GM19043 (cell line): ENCODE results near the gene AHSP.
"Not testable (repeated sequence)": the region's sequence is repeated elsewhere in the genome, so short reads cannot be mapped to it uniquely, and the experiment has no call there.

ENCODE experiments used
- ATAC-seq: cut with Tn5 transposase; IDR thresholded peaks from one replicate; pipeline ENCODE4 v1.9.1; 2021; ENCODE audit warnings: low read depth; ENCODE audit not compliant: unreplicated experiment

AHSP gene

DNA sequence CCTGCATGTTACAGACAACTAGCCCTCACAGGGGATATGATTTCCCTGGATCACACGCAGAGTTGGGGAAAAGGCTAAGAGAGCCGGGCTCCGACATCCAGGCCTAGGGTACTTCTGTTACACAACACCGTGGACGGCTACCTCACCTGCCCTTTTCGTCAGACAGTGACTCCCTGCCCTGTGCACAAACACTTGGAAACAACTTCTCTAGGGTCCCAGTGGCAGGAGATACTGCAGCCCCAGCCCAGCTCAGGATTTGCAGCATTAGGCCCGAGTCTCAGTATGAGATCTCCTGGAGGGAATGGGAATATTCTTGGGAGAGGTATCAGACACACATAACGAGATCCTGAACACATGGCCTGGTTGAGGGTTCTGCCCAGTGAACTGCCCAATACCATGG is 27.8 kb upstream of the AHSP start:
- ATAC-seq: no peak

- no peak for ATAC-seq
Measured at GRCh38 chr16:31501226-31501965, 26.3 kb upstream of the AHSP start.

- no peak for ATAC-seq
Measured at GRCh38 chr16:31501966-31502348, 25.7 kb upstream of the AHSP start.

GRCh38 chr16:31502981-31503380 is 24.7 kb upstream of the AHSP start:
- ATAC-seq: no peak

DNA sequence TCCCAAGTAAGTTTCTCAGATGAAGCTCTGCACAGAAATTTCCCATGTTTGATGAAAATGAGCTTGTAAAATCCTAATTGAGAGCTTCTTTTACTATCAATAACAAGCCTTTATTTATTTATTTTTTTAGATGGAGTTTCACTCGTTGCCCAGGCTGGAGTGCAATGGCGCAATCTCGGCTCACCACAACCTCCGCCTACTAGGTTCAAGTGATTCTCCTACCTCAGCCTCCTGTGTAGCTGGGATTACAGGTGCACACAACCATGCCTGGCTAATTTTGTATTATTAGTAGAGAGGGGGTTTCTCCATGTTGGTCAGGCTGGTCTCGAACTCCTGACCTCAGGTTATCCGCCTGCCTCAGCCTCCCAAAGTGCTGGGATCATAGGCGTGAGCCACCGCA is 24.1 kb upstream of the AHSP start:
- not testable (repeated sequence) for ATAC-seq

- no peak for ATAC-seq
Measured at GRCh38 chr16:31504159-31504558, 23.5 kb upstream of the AHSP start.

- ATAC-seq: peak; percentile 45
Measured at GRCh38 chr16:31505483-31505882, 22.2 kb upstream of the AHSP start.

DNA sequence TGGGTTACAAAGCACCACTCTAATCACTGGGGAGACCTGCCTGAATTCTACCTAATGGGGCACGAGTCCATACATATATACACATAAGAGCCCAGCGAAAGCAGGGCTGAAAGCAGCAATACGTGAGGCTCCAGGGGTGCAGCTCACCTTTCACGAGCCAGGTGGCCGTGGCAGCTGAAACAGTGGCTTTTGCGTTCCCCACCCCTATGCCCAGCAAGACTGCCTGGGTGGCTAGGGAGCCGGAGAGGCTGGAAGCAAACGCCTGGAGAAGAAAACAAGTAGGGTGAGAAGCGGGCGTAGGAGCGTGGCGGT is 20.1 kb upstream of the AHSP start:
- ATAC-seq: no peak

DNA sequence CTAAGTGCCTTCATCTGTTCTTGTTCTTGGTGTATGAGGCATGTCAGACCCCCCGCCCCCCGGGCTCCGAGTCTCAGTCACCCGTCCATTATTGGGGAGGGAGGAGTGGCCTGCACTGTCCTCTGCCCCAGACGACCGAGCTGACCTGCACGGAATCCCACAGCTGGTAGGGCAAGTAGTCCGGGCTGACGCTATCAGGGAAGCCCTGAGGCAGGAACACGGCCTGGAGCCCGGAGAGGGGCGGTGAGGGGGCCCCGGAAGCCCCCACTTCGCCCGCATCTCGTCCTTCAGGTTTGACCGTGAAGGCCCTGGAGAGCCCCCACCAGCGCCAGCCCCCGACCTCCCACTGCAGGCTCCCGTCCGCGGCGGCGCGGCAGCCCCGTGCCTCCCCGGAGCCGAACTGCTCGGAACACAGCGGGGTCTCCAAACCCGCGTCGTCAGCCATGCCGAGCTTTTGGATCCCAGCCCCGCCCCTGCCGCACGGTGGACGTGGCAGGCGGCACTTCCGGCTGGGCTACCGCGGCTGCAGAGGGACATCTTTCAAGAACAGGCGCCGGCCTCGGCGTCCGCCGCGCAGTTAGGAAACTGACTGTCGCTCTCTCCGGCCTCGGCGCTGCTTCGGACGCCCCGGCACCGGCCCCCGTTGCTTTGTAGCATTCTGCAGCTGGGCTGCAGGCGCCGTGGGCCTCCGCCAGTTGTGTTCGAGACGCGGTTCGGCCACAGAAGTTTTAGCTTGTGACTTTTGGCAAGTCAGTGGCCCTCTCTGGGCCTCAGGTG is 19.6 kb upstream of the AHSP start, which contains the start of gene RUSF1:
TSS of gene RUSF1 (minus strand) at position 463 of the 777 bp plus-strand sequence. CDS start at position 445, 18 bp downstream.
- peak; percentile 87 for ATAC-seq

DNA sequence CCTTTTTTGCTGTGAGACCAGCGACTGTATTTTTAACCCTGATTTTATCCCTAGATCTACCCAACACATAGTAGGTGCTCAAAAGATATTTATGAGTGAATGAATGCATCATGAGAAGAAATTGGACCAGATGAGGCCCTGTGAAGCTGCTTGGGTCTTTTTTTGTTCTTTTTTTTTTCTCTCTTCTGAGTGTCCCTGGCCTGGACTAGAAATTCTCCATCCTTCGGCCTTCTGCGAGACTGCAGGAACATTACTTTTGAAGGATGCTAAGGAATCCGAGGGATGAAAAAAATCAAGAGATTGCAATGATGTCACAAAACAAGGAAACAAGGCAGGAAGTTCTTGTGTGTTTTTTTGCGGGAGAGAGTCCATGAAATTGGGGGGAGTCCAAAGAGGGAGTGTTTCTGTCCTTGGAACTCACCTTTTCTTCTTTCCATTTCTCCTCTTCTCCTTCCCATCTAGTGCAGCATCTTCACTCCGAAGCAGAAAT is 18.9 kb upstream of the AHSP start:
- ATAC-seq: no peak

GRCh38 chr16:31513126-31513525 is 14.6 kb upstream of the AHSP start:
- ATAC-seq: no peak

GRCh38 chr16:31513884-31514283 is 13.8 kb upstream of the AHSP start:
- no peak for ATAC-seq

GRCh38 chr16:31517800-31518402 is 9.8 kb upstream of the AHSP start:
- no peak for ATAC-seq

DNA sequence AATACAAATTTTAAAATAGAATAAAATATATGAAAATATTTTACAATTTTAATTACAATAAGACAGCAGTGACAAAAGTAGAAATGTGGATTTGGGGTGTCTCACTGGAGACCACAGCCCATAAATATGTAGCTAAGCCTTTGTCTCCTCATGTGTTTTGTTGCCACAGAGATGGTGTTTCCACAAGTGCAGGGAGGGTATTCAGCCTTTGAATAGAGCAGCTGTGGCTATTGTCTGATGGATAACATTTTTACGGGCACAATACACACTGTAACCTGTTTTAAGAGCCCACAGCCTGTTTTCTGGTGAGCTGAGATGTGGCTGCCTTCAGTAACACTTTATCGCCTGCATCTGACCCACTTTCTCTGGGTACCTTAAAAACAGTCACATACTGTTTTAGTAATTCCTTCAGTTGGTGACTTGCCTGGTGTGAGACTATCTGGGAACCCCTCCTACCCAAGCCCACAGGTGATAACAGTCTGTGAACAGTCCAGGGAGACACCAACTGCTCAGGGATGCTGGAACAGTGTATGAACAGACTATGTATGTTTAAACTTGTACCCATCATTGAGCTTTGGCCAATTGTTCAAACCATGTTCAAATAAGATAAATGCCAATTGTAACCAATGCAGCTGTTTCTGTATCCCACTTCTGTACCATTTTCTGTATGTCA is 7.8 kb upstream of the AHSP start:
- no peak for ATAC-seq

DNA sequence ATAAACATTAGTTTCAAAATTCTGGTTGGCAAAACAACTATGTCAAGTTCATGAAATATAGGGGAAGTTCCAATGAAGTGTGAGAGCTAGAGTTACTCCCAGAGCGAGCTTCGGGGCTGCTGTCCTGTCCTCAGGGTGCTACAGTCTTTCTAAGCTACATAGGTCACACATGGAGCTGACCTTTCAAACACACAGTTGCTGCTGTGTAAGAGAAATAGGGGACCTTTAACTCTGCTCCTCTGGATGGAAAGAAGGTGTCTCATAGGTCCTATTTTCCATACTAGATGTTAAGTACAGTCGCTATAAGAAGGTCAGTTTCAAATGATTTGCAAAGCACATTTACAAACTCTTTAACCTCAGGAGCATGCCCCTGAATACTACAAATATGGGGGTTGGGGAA is 6.3 kb upstream of the AHSP start:
- ATAC-seq: no peak

- ATAC-seq: no peak
Measured at GRCh38 chr16:31522071-31522470, 5.6 kb upstream of the AHSP start.

DNA sequence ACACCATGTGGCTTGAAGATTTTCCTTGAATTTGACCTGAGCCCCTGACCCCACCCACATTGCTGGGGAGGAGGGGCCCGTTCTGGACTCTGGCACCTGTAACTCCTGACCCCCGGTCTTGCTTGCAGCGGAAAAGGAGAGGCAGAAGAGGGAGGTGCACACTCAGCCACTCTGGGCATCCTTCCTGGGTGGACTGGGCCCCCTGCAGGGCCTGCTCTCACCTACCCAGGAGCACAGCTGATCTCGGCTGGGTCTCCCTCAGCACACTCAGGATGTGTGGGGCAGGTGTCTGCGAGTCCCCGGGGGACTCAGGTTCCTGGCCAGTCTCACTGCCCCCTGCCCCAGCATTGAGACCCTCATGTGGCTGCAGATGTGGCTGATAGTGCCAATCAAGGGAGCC is 3.9 kb upstream of the AHSP start:
- not testable (repeated sequence) for ATAC-seq

DNA sequence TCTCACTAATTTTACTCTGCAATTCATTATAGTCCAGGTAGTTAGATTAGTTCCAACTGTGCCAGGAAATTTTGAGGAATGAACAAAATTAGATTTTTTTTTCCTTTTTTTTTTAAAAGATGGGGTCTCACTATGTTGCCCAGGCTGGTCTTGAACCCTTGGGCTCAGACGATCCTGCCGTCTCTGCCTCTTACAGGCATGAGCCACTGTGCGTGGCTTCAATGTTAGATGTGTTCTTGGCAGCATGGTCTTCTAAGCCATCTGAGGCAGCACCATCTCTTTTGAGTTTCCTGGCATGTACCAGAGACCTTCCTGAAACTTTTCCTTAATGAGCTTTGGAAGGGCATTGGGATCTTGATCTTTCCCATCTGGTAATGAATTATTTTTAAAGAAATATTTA is 2.6 kb upstream of the AHSP start:
- ATAC-seq: no peak

DNA sequence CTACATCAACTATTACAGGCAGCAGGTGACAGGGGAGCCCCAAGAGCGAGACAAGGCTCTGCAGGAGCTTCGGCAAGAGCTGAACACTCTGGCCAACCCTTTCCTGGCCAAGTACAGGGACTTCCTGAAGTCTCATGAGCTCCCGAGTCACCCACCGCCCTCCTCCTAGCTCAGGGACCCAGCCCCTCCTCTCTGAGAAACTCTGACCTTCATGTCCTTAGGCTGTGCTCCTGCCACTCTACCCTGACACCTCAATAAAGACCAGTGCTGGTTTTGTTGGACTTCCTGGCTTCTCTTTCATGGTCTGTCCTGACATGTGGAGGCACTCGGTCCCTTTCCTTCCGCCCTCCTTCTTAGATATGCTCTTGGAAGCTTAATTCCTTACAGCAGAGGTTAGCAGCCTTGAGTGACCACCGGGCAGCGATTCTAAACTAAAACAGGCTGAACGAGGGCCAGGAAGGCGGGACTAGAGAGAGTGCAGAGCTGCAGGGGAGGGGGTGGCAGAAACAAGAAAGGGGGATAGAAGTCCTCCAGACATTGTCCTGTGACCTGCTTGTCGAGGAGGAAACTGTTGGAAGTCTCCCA is 915 bp downstream of the AHSP start:
- ATAC-seq: no peak

GRCh38 chr16:31529108-31529936 is 1.6 kb downstream of the AHSP start:
- ATAC-seq: no peak
